ENCODE results near the gene CACNA1G.

CACNA1G gene

GRCh38 chr17:50590946-50591737, 30.6 kb downstream of the CACNA1G start:
- no peak for DNase-seq

- DNase-seq, result no peak
Observed at GRCh38 chr17:50593321-50593720, 32.8 kb downstream of the CACNA1G start.

GRCh38 chr17:50594128-50594823, 33.8 kb downstream of the CACNA1G start:
- DNase-seq, result no peak

DNA sequence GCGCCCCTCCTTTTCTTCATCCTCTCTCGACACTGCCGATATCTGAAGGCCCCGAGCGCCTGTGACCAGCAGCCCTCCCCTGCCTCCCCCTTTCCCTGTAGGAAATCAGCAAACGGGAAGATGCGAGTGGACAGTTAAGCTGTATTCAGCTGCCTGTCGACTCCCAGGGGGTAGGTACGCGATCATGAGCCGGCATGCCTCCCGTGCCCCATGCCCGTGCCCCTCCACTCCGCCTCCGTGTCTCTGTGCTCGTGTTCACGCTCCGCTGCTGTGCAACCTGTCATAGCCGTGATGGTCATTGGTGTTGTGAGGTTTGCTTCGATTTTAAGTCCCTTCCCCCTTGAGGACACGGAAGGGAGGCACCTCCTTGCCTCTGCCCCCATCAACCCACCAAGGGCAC, 34.4 kb downstream of the CACNA1G start:
- no peak for DNase-seq

DNA sequence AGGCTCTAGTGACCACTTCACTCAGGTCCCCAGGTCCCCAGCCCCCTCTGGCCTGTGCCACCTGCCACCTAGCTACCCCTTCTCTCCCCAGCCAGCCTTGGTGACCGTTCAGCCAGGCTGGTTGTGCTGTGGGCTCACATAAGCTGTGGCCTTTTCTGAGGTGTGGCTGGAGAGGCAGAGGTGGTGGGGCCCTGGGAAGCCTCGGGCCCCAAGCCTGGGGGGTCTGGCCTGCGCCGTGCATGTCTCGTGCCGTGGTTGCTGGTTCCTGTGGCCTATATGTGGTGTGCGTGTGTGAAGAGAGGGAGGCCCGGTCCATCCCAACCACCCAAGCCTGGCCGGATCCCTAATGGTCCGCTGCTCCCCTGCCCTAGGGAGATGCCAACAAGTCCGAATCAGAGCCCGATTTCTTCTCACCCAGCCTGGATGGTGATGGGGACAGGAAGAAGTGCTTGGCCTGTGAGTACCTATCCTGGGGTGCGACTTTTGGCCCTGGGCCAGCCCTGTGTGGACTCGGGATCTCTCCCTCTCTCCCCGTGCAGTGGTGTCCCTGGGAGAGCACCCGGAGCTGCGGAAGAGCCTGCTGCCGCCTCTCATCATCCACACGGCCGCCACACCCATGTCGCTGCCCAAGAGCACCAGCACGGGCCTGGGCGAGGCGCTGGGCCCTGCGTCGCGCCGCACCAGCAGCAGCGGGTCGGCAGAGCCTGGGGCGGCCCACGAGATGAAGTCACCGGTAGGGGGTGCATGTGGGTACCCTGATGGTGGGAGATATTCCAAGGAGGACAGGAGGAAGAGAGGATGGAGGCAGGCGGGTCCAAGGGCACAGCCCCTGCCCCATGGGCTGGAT, 35.9 kb downstream of the CACNA1G start:
- DNase-seq, result no peak

- no peak for DNase-seq
Observed at GRCh38 chr17:50598487-50598886, 38.0 kb downstream of the CACNA1G start.

DNA sequence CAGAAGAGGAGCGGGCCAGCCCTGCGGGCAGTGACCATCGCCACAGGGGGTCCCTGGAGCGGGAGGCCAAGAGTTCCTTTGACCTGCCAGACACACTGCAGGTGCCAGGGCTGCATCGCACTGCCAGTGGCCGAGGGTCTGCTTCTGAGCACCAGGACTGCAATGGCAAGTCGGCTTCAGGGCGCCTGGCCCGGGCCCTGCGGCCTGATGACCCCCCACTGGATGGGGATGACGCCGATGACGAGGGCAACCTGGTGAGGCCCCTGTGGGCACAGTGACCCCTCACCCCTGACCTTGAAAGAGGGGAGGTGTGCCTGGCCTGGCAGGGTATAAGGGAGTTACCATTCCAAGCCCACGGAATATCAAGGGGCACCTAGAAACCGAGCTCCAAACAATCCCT, 39.1 kb downstream of the CACNA1G start:
- no peak for DNase-seq

- DNase-seq, result no peak
Observed at GRCh38 chr17:50601823-50602375, 41.4 kb downstream of the CACNA1G start.

DNA sequence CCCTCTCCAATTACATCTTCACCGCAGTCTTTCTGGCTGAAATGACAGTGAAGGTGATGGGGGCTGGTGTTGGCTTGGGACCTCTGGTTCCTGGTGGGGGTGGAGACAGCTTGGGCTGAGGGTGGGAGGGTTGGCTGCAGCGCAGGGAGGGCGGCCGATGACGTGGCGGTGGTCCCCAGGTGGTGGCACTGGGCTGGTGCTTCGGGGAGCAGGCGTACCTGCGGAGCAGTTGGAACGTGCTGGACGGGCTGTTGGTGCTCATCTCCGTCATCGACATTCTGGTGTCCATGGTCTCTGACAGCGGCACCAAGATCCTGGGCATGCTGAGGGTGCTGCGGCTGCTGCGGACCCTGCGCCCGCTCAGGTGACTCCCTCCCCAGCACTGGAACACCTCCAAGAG, 42.3 kb downstream of the CACNA1G start:
- DNase-seq, result no peak

DNA sequence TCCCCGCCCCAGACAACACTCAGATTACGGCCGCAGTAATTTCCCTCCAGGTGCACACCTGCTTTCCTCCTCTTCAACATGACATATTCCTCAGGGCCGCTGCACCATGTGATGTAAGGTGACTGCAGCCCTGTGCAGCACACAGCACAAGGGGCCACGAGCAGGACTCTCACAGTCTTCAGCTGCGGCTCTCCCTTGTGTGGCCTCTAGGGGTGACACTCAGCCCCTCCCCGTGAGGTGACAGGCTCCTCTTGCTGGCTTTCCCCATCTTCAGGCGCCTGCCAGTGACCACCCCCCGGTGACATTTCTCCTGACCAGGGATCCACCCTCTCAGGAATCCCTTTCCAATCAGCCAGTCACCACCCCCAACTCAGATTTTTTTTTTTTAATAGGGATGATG, 42.8 kb downstream of the CACNA1G start:
- DNase-seq, result no peak

- no peak for DNase-seq
Observed at GRCh38 chr17:50604513-50604912, 44.0 kb downstream of the CACNA1G start.

GRCh38 chr17:50605429-50605828, 44.9 kb downstream of the CACNA1G start:
- DNase-seq, result no peak

GRCh38 chr17:50607522-50608175, 47.1 kb downstream of the CACNA1G start:
- no peak for DNase-seq

DNA sequence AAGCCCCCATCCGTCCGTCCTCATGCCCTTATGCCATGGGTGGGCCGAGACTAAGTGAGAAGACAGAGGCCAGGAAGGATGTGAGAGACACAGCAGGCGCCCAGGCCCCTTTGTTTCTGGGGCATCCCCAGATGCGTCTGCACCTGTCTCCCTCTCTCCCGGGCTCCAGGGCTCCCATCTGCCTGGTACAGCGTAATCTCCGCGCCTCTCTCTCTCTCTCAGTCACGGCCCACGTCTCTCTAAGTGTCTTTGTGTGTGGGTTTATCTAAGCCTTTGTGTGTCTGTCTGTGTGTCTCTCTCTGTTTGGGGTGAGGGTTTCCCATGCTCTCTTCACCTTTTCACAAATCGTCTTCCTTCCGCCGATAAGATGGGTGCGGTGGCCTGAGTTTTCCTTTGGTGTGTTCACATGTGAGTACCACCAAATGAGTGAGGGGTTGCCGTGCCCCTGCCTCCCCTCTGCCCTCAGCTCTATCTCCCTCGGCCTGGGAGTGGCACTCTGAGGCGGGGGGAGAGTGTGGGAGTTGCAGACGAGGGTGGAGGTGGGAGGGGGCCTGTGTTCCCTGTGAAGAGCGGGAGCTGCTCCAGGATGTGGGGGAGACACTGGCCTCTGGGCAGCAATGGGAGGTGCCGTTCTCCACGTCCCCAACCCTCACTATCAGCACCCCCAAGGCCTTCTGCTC, 48.3 kb downstream of the CACNA1G start:
- no peak for DNase-seq

- no peak for DNase-seq
Observed at GRCh38 chr17:50609380-50610074, 49.0 kb downstream of the CACNA1G start.

GRCh38 chr17:50611634-50612033, 51.1 kb downstream of the CACNA1G start:
- no peak for DNase-seq

DNA sequence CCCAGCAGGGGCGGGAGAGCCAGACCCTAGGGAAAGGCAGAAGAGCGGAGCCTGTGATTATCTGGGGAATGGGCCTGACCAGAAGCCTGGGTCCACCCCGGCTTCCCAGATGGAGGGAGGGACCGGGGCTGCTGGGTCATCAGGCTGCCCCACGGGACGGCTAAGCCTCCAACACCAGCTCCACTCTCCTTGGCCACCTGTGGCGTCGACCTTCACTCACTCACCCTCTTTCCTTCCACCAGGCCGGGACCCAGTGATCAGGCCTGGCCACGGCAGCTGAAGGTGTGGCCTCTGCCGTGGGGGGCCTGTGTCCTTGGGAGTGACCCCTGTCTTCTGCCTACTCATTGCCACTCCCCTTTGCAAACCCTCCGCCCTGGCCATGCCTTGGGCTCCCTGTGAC, 51.8 kb downstream of the CACNA1G start:
- no peak for DNase-seq

- DNase-seq, result no peak
Observed at GRCh38 chr17:50613007-50613992, 52.8 kb downstream of the CACNA1G start.

GRCh38 chr17:50614471-50615051, 54.0 kb downstream of the CACNA1G start:
- DNase-seq, result no peak

GRCh38 chr17:50615828-50616227, 55.3 kb downstream of the CACNA1G start:
- DNase-seq, result no peak

Data from activated T-cell treated with anti-CD3 and anti-CD28 coated beads, Interleukin-2, amount 50 U/mL, for 48 hours (primary cell).